Lower leg skin (tissue), 4 donors: ENCODE results near the gene ADD2. TPM values are rescaled to one million over a fixed set of nuclear protein-coding genes. Genes with fewer than 3 reads are reported as not detected.

Source experiments
- DNase-seq, 2 donors: peaks; one replicate each; pipeline ENCODE4 v3.0.0-alpha.2; 2019; ENCODE audit warnings: low spot score in 2 of 2
- H3K4me3 ChIP-seq: fragments of 200-600 bp; sonication (generic); 2 replicates; pipeline ENCODE4 v1.5.1; 2017; ENCODE audit warnings: mild to moderate bottlenecking, low read depth; ENCODE audit not compliant: poor library complexity, severe bottlenecking
- CTCF ChIP-seq, 3 donors: fragments of 450-650 bp; IDR thresholded peaks; one replicate each; pipeline ENCODE4 v1.5.1; 2016; ENCODE audit warnings: antibody characterized with exemption in 3 of 3, mild to moderate bottlenecking in 3 of 3, moderate library complexity in 2 of 3
- POLR2A ChIP-seq, 2 donors: fragments of 450-650 bp; IDR thresholded peaks; one replicate each; pipeline ENCODE4 v1.6.1; 2016 to 2017; ENCODE audit warnings: antibody characterized with exemption in 2 of 2, mild to moderate bottlenecking in 1 of 2, moderate library complexity in 1 of 2
- WGBS, 2 donors: methylation state at CpG; one replicate each; pipeline ENCODE4 v1.1.5; 2018; 5-methylcytosine and 5-hydroxymethylcytosine counted together
- intact Hi-C: fragments of 100-400 bp; cut with DNase I; formaldehyde crosslinking; loops from one replicate; pipeline ENCODE4 v1.15.0; 2023; ENCODE audit warnings: low total_unique reads
- total RNA-seq, 4 donors: library from RNA; depleted of rRNA; stranded (reverse); fragments of >200 nt; gene quantifications; one replicate each; pipeline ENCODE4 v1.1.0, GENCODE V29; 2016

ADD2 gene
- total RNA-seq, 4 donors from 2014 or later = 0.17 to 1.2 (median 0.54) TPM

GRCh38 chr2:70723286-70723885 lies 44.6 kb downstream of the ADD2 start:
- DNase-seq = no peak
- intact Hi-C loops = no loop called here
- WGBS, 2 donors = 84 to 88% methylated on average over 5 of the region's 5 CpGs
- no peak overlapping the region for H3K4me3 ChIP-seq
- TF ChIP-seq POLR2A (IDR thresholded peaks at IDR 0.05) (no peak), CTCF (IDR thresholded peaks at IDR 0.05) (no peak)

- intact Hi-C loops = no loop called here
- TF ChIP-seq POLR2A (IDR thresholded peaks at IDR 0.05) = no peak
- no peak for TF ChIP-seq CTCF (IDR thresholded peaks at IDR 0.05)
- no peak for DNase-seq
- no peak overlapping the region for H3K4me3 ChIP-seq
- WGBS, 2 donors = 73 to 80% methylated on average over 6 of the region's 6 CpGs
Measured at GRCh38 chr2:70720124-70720523, 47.9 kb downstream of the ADD2 start.

GRCh38 chr2:70719231-70719630 lies 48.8 kb downstream of the ADD2 start:
- DNase-seq = peak in 1 of 2 donors; percentile 32
- H3K4me3 ChIP-seq = no peak overlapping the region
- TF ChIP-seq POLR2A (IDR thresholded peaks at IDR 0.05) (no peak), CTCF (IDR thresholded peaks at IDR 0.05) (no peak)
- WGBS, 2 donors = 79 to 88% methylated on average over 3 of the region's 3 CpGs
- intact Hi-C loops = no loop called here

GRCh38 chr2:70718736-70719135 lies 49.3 kb downstream of the ADD2 start:
- WGBS, 2 donors = 72 to 96% methylated on average over 2 of the region's 2 CpGs
- no peak for DNase-seq

GRCh38 chr2:70718241-70718640 lies 49.8 kb downstream of the ADD2 start:
- TF ChIP-seq POLR2A (IDR thresholded peaks at IDR 0.05) = no peak
- TF ChIP-seq CTCF (IDR thresholded peaks at IDR 0.05) = no peak
- WGBS, 2 donors = 80 to 92% methylated on average over 2 of the region's 2 CpGs
- DNase-seq = no peak
- no peak overlapping the region for H3K4me3 ChIP-seq
- intact Hi-C loops = no loop called here

More at GRCh38 chr2:70718736-70719135, 49.3 kb downstream of the ADD2 start:
- no peak for TF ChIP-seq CTCF (IDR thresholded peaks at IDR 0.05)
- TF ChIP-seq POLR2A (IDR thresholded peaks at IDR 0.05) = no peak
- intact Hi-C loops = no loop called here
- no peak overlapping the region for H3K4me3 ChIP-seq
